ENCODE data around the gene EIF3K. TPM values are rescaled to one million over a fixed set of nuclear protein-coding genes. Genes with fewer than 3 reads are reported as not detected.
A peak's percentile ranks its signal among the peaks of the same experiment; 100 is the strongest.

EIF3K gene
- total RNA-seq, 1 experiment from 2014 or later: 414 TPM

DNA sequence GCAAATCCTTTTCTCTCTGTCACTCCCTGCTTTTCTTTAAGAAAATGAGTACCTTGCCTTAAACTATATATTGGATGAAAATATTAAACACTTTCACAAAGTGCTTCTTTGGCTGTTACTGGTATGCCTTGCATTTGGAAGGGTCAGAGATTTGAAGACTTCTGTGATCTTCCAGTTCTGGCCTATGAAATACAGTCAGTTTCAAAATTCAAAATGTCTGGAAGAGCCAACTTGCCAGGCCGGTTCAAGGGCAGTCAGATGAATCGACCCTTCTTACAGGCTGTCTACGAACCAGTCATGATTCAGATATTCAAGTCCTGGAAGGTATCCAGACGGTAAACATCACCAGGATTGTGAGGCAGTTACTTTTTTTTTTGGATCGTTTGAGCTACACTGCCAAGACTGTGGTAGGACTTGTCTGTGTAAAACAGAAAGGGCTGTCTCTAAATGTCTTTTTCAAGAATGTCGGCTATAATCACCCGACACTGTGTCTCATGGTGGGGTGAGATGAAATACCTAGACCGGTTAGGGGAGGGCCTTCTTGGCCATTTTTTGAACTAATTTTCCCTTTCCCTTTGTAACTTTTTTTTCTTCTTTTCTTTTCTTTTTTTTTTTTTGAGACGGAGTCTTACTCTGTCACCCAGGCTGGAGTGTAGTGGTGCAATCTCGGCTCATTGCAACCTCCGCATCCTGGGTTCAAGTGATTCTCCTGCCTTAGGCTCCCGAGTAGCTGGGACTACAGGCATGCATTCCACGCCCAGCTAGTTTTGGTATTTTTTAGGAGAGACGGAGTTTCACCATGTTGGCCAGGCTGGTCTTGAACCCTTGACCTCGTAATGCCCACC is 39.7 kb downstream of the EIF3K start:
- CTCF ChIA-PET: no interaction called here

DNA sequence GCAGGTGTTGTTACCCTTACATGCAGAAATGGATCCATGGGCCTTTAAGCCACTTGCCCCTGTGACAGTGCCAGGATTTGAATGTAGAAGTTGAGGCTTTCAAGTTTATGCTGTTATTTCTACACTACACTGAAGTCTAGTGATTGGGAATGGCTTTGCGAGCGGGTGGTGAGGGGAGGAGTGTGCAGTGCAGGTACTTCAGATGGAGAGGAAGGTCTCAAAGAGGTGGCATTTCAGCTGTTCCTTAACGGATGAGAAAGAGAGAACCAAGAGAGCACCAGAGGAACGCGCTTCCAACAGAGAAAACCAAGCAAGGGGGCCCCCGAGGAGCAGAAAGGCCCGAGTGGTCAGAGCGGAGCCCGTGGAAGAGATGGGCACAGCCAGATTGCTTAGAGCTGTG is 41.7 kb downstream of the EIF3K start:
- peaks cover 94% of the 10 kb centered on the region for H3K4me1 ChIP-seq (ENCODE audit: insufficient read depth, low read length)
- no peaks in the 10 kb centered on the region for H3K9me2 ChIP-seq (replicated peaks; ENCODE audit: low read length)
- peaks cover 8% of the 10 kb centered on the region for H3F3A ChIP-seq (ENCODE audit: low read length, unreplicated experiment)
- ATAC-seq (no peak), DNase-seq (no peak)
- peaks cover 96% of the 10 kb centered on the region for H3K79me2 ChIP-seq (ENCODE audit: low read length)
- no peak overlapping the region for H3K9ac ChIP-seq (ENCODE audit: low read length)
- TF ChIP-seq EZH2 (IDR thresholded peaks at IDR 0.05; ENCODE audit: low read length, unreplicated experiment) (no peak), EZH2phosphoT487 (IDR thresholded peaks at IDR 0.05; ENCODE audit: borderline replicate concordance, low read length) (no peak)
- TF ChIP-seq, protein P1, sequence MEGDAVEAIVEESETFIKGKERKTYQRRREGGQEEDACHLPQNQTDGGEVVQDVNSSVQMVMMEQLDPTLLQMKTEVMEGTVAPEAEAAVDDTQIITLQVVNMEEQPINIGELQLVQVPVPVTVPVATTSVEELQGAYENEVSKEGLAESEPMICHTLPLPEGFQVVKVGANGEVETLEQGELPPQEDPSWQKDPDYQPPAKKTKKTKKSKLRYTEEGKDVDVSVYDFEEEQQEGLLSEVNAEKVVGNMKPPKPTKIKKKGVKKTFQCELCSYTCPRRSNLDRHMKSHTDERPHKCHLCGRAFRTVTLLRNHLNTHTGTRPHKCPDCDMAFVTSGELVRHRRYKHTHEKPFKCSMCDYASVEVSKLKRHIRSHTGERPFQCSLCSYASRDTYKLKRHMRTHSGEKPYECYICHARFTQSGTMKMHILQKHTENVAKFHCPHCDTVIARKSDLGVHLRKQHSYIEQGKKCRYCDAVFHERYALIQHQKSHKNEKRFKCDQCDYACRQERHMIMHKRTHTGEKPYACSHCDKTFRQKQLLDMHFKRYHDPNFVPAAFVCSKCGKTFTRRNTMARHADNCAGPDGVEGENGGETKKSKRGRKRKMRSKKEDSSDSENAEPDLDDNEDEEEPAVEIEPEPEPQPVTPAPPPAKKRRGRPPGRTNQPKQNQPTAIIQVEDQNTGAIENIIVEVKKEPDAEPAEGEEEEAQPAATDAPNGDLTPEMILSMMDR (conservative IDR thresholded peaks at IDR 0.05; ENCODE audit: low read depth, low read length): no peak
- H3K4me2 ChIP-seq (ENCODE audit: low read length): peak overlapping the region; percentile 45; the same call in 1 of the 2 replicates
- peaks cover 44% of the 10 kb centered on the region for H3K36me3 ChIP-seq (ENCODE audit: low read depth, low read length)
- CTCF ChIA-PET: no interaction called here
- no peaks in the 10 kb centered on the region for H3K27me3 ChIP-seq (ENCODE audit: low read length)
- POLR2A ChIA-PET (ENCODE audit: unreplicated experiment): interaction anchor here (1.1 kb wide), 1 partner anchor 14 kb away, joined by 3 read pairs; the partner anchor contains the start of gene ACTN4
- no peak overlapping the region for H2AFZ ChIP-seq (ENCODE audit: low read length)
- no peaks in the 10 kb centered on the region for H3K9me3 ChIP-seq (ENCODE audit: low read length)
- intact Hi-C loops (cut with micrococcal nuclease): no loop called here
- H4K20me1 ChIP-seq (ENCODE audit: low read length): peaks cover 32% of the 10 kb centered on the region
- H3K4me3 ChIP-seq (ENCODE audit: low read length): no peak overlapping the region
- H3K27ac ChIP-seq (ENCODE audit: low read length): peak overlapping the region; percentile 99
- BruUV-seq (replicated peaks): no TSS peak

More for the DNA sequence above, 39.7 kb downstream of the EIF3K start:
- BruUV-seq (replicated peaks): no TSS peak
- Histone ChIP-seq H2AFZ (ENCODE audit: low read length) (no peak overlapping the region), H3K4me3 (ENCODE audit: low read length) (peak overlapping the region; percentile 53), H3K4me1 (ENCODE audit: insufficient read depth, low read length) (peaks cover 93% of the 10 kb centered on the region), H3K4me2 (ENCODE audit: low read length) (peak overlapping the region; percentile 72), H4K20me1 (ENCODE audit: low read length) (0 out of 2 replicates have a peak, but pooled peaks cover 26% of the 10 kb centered on the region), H3K9ac (ENCODE audit: low read length) (peak overlapping the region; percentile 84), H3K27ac (ENCODE audit: low read length) (peak overlapping the region; percentile 99), H3K9me3 (ENCODE audit: low read length) (no peaks in the 10 kb centered on the region), H3K79me2 (ENCODE audit: low read length) (peaks cover 96% of the 10 kb centered on the region), H3F3A (ENCODE audit: low read length, unreplicated experiment) (peaks cover 8% of the 10 kb centered on the region), H3K36me3 (ENCODE audit: low read depth, low read length) (peaks cover 57% of the 10 kb centered on the region), H3K27me3 (ENCODE audit: low read length) (no peaks in the 10 kb centered on the region), H3K9me2 (replicated peaks; ENCODE audit: low read length) (no peaks in the 10 kb centered on the region)
- ATAC-seq: peak; percentile 60
- intact Hi-C loops (cut with micrococcal nuclease): loop anchor here (10.0 kb wide), 1 partner anchor 46 kb away; no protein-coding TSS in a partner anchor
- TF ChIP-seq EZH2phosphoT487 (IDR thresholded peaks at IDR 0.05; ENCODE audit: borderline replicate concordance, low read length): no peak
- TF ChIP-seq, protein P1 (conservative IDR thresholded peaks at IDR 0.05; ENCODE audit: low read depth, low read length): no peak
- no peak for TF ChIP-seq EZH2 (IDR thresholded peaks at IDR 0.05; ENCODE audit: low read length, unreplicated experiment)
- POLR2A ChIA-PET (ENCODE audit: unreplicated experiment): interaction anchor here (0.6 kb wide), 3 partner anchors 9 to 240 kb away, joined by 3 to 12 read pairs (median 9); no protein-coding TSS in a partner anchor
- peak; percentile 97 for DNase-seq

All from PC-3 (cell line).